ENCODE measurements around the gene DYNLT1.

Gene DYNLT1

DNA sequence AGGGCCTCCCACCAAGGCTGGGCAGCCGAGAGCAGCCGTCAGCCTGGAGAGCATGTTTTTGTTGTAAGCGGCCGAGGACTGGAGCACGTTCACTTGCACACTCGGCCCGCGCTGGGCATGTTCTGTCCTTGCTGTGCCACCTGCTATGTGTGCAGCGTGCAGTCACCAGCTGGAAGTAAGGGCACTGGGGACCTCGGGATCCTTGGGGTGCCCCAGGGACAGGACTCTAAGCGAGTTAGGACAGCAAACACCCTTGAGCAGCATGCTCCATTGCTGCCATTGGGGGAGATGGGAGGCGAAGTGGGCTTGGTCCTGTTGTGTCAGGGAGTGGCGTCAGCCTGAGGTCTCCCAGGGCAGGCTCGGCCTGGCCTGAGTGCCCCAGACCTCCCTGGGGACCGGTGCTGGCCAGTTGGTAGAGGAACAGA, 18.6 kb downstream of the DYNLT1 start:
- Histone ChIP-seq H2BK120ac (ENCODE audit: low read depth, low read length) (no peak overlapping the region), H3K27me3 (ENCODE audit: insufficient read depth, low read length, poor library complexity) (no peaks in the 10 kb centered on the region), H3K23ac (ENCODE audit: low read length) (no peak overlapping the region), H3K4me1 (ENCODE audit: control insufficient read depth, low read depth, low read length) (no peaks in the 10 kb centered on the region), H4K5ac (ENCODE audit: low read length) (no peak overlapping the region), H2AK5ac (ENCODE audit: low read length) (no peak overlapping the region), H3K27ac (ENCODE audit: low read depth, low read length) (no peak overlapping the region), H3K4ac (ENCODE audit: low read depth, low read length) (no peak overlapping the region), H3K4me3 (ENCODE audit: low read length) (no peak overlapping the region), H3K18ac (ENCODE audit: low read length) (no peak overlapping the region), H3K36me3 (ENCODE audit: control insufficient read depth, insufficient read depth, low read length) (peaks cover 8% of the 10 kb centered on the region), H2BK15ac (replicated peaks; ENCODE audit: low read depth) (no peak overlapping the region), H3K4me2 (ENCODE audit: low read length) (no peak overlapping the region), H3K79me1 (ENCODE audit: low read length) (peaks cover 1% of the 10 kb centered on the region), H3K79me2 (ENCODE audit: control insufficient read depth, insufficient read depth, low read length) (no peaks in the 10 kb centered on the region), H4K8ac (ENCODE audit: low read depth, low read length) (no peak overlapping the region), H2BK5ac (ENCODE audit: low read length) (no peak overlapping the region), H3K9ac (ENCODE audit: low read length) (no peak overlapping the region), H3K56ac (ENCODE audit: low read length) (no peak overlapping the region)
- no peak for DNase-seq
- no CpG with 5 or more reads among the region's 15 CpGs for WGBS (ENCODE audit: extremely low coverage, insufficient coverage, low lambda C conversion rate)

DNA sequence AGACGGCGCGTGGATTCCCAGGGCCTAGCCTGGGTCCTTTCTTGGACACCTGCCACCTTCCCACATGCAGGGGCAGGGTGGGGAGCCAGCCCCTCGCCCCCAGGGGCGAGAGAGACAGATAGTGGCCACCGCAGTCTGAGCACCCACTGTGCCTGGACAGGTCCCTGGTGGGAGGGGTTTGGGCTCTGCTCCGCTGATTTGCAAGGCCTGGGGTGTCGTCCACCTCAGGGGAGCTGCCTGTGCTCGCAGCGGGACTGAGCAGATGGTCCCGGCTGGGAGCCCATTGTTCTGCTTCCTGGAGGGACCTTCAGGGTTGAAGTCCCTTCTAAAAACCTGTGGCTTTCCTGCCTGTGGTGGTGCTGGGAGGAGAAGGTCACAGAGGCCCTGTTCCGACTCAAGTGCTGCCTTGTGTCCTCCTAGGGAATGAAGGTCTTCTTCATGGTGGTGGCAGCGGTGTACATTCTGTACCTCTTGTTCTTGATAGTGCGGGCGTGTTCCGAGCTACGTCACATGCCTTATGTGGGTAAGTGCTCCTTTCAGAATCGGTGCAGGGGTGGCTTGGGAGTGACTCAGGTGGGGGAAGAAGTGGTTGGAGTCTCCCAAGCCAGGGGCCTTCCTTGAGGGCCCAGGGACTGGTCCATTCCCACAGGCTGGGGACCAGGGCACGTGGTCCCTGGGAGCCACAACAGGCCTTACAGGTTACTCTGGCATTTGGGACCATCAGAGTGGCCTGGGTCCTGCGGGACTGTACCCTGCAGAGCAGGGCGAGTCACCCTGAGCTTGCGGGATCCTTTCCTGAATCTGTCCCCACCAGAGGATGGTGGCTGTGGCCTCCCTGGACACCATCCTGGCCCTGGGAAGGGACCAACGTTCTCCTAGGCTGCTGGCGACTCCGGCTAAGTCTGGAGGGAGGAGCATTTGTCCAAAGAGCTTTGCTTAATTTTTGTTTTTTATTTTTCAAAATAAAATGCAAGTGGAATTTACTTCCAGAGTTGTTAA, 19.6 kb downstream of the DYNLT1 start:
- no peak overlapping the region for H2BK5ac ChIP-seq (ENCODE audit: low read length)
- H3K4ac ChIP-seq (ENCODE audit: low read depth, low read length) = no peak overlapping the region
- no peak overlapping the region for H4K8ac ChIP-seq (ENCODE audit: low read depth, low read length)
- no peak overlapping the region for H3K56ac ChIP-seq (ENCODE audit: low read length)
- H2BK15ac ChIP-seq (replicated peaks; ENCODE audit: low read depth) = no peak overlapping the region
- no peaks in the 10 kb centered on the region for H3K79me2 ChIP-seq (ENCODE audit: control insufficient read depth, insufficient read depth, low read length)
- no peak overlapping the region for H3K4me2 ChIP-seq (ENCODE audit: low read length)
- H3K36me3 ChIP-seq (ENCODE audit: control insufficient read depth, insufficient read depth, low read length) = peaks cover 8% of the 10 kb centered on the region
- no peak overlapping the region for H2BK120ac ChIP-seq (ENCODE audit: low read depth, low read length)
- WGBS (ENCODE audit: extremely low coverage, insufficient coverage, low lambda C conversion rate) = no CpG with 5 or more reads among the region's 25 CpGs
- H3K4me1 ChIP-seq (ENCODE audit: control insufficient read depth, low read depth, low read length) = no peaks in the 10 kb centered on the region
- no peak overlapping the region for H3K18ac ChIP-seq (ENCODE audit: low read length)
- H3K9ac ChIP-seq (ENCODE audit: low read length) = no peak overlapping the region
- H2AK5ac ChIP-seq (ENCODE audit: low read length) = no peak overlapping the region
- H3K27ac ChIP-seq (ENCODE audit: low read depth, low read length) = no peak overlapping the region
- no peak overlapping the region for H4K5ac ChIP-seq (ENCODE audit: low read length)
- H3K79me1 ChIP-seq (ENCODE audit: low read length) = peaks cover 1% of the 10 kb centered on the region
- H3K23ac ChIP-seq (ENCODE audit: low read length) = no peak overlapping the region
- H3K4me3 ChIP-seq (ENCODE audit: low read length) = no peak overlapping the region
- no peaks in the 10 kb centered on the region for H3K27me3 ChIP-seq (ENCODE audit: insufficient read depth, low read length, poor library complexity)
- no peak for DNase-seq

DNA sequence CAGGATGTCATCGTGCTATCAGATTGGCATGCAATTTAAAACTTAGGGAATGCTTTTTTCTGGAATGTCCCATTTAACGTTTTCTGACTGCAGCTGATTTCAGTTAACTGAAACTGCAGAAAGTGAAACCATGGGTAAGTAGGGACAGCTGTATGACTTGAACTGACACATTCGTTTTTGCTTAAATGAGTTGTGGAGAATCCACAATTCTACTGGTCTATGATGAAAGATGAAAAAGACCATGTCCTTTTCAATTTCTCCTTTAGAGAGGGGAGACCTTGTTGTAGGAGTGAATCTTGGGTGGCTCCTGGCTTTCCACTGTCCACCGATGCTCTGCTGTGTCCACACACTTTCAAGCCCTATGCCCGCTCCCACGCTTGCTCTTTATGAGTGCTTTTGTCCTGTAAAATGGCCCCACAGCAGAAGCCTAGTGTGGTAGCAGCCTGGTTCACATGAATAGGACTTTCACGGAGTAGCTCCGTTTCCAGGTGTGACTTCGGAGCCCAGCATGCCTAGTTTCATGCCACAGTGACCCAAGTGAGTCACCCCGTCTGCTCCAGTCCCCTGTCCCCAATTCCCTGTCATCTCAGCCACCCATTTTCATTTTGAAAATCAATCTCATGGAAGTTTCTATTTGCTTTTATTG, 21.9 kb downstream of the DYNLT1 start:
- H3K4me1 ChIP-seq (ENCODE audit: control insufficient read depth, low read depth, low read length) = no peaks in the 10 kb centered on the region
- H2BK120ac ChIP-seq (ENCODE audit: low read depth, low read length) = no peak overlapping the region
- peaks cover 6% of the 10 kb centered on the region for H3K36me3 ChIP-seq (ENCODE audit: control insufficient read depth, insufficient read depth, low read length)
- H3K56ac ChIP-seq (ENCODE audit: low read length) = no peak overlapping the region
- H3K4me2 ChIP-seq (ENCODE audit: low read length) = no peak overlapping the region
- no peak overlapping the region for H3K4me3 ChIP-seq (ENCODE audit: low read length)
- no peak overlapping the region for H4K5ac ChIP-seq (ENCODE audit: low read length)
- H3K4ac ChIP-seq (ENCODE audit: low read depth, low read length) = no peak overlapping the region
- no peaks in the 10 kb centered on the region for H3K79me2 ChIP-seq (ENCODE audit: control insufficient read depth, insufficient read depth, low read length)
- no peak for DNase-seq
- peaks cover 1% of the 10 kb centered on the region for H3K79me1 ChIP-seq (ENCODE audit: low read length)
- H3K9ac ChIP-seq (ENCODE audit: low read length) = no peak overlapping the region
- no peak overlapping the region for H2BK15ac ChIP-seq (replicated peaks; ENCODE audit: low read depth)
- H2BK5ac ChIP-seq (ENCODE audit: low read length) = no peak overlapping the region
- no peak overlapping the region for H4K8ac ChIP-seq (ENCODE audit: low read depth, low read length)
- H2AK5ac ChIP-seq (ENCODE audit: low read length) = no peak overlapping the region
- WGBS (ENCODE audit: extremely low coverage, insufficient coverage, low lambda C conversion rate) = no CpG with 5 or more reads among the region's 10 CpGs
- no peak overlapping the region for H3K27ac ChIP-seq (ENCODE audit: low read depth, low read length)
- H3K23ac ChIP-seq (ENCODE audit: low read length) = no peak overlapping the region
- H3K27me3 ChIP-seq (ENCODE audit: insufficient read depth, low read length, poor library complexity) = no peaks in the 10 kb centered on the region
- H3K18ac ChIP-seq (ENCODE audit: low read length) = no peak overlapping the region

DNA sequence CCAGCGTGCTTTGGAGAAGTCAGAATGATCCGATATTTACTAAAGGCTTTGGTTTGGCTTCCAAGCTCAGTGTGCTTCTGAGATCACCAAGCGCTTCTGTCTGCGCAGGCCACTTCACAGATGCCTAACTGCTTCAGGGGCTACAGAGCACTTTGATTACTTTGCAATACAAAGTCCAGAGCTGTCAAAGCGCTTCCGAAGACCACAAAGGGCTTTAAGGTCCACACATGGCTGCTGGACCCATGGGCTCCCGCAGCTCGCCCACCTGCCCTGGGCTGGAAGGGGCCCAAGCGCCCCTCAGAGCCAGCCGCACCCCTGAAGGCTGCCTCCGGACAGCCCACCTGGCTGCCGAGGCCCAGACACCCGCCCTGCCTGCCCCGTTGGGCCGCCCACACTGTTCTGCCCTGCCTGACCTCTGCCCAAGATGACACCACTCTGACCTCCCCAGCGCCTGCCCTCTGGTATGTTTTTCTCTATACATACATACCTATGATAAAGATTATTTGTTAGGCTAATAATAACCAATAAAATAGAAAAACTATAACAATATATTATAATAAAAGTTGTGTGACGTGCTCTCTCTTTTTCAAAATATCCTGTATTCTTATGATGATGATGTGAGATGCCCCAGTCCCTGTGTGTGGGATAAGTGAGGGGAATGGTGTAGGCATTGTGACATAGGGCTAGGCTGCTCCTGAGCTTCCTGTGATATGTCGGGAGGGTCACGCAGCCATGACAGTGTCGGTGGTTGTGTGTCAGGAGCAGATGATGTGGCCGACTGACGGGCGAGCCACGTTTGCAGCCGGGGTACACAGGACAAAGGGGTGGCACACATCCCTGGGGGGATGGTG, 22.6 kb downstream of the DYNLT1 start:
- no peak for DNase-seq
- no peak overlapping the region for H3K4me2 ChIP-seq (ENCODE audit: low read length)
- no peak overlapping the region for H2BK15ac ChIP-seq (replicated peaks; ENCODE audit: low read depth)
- no peak overlapping the region for H2BK120ac ChIP-seq (ENCODE audit: low read depth, low read length)
- peaks cover 6% of the 10 kb centered on the region for H3K36me3 ChIP-seq (ENCODE audit: control insufficient read depth, insufficient read depth, low read length)
- H3K18ac ChIP-seq (ENCODE audit: low read length) = no peak overlapping the region
- no peak overlapping the region for H2BK5ac ChIP-seq (ENCODE audit: low read length)
- no peak overlapping the region for H3K4ac ChIP-seq (ENCODE audit: low read depth, low read length)
- no peak overlapping the region for H3K4me3 ChIP-seq (ENCODE audit: low read length)
- no peak overlapping the region for H3K56ac ChIP-seq (ENCODE audit: low read length)
- no CpG with 5 or more reads among the region's 25 CpGs for WGBS (ENCODE audit: extremely low coverage, insufficient coverage, low lambda C conversion rate)
- no peaks in the 10 kb centered on the region for H3K79me2 ChIP-seq (ENCODE audit: control insufficient read depth, insufficient read depth, low read length)
- no peak overlapping the region for H3K23ac ChIP-seq (ENCODE audit: low read length)
- no peak overlapping the region for H4K5ac ChIP-seq (ENCODE audit: low read length)
- no peaks in the 10 kb centered on the region for H3K27me3 ChIP-seq (ENCODE audit: insufficient read depth, low read length, poor library complexity)
- H3K79me1 ChIP-seq (ENCODE audit: low read length) = peaks cover 1% of the 10 kb centered on the region
- no peak overlapping the region for H4K8ac ChIP-seq (ENCODE audit: low read depth, low read length)
- H3K9ac ChIP-seq (ENCODE audit: low read length) = no peak overlapping the region
- H2AK5ac ChIP-seq (ENCODE audit: low read length) = no peak overlapping the region
- H3K27ac ChIP-seq (ENCODE audit: low read depth, low read length) = no peak overlapping the region
- no peaks in the 10 kb centered on the region for H3K4me1 ChIP-seq (ENCODE audit: control insufficient read depth, low read depth, low read length)

DNA sequence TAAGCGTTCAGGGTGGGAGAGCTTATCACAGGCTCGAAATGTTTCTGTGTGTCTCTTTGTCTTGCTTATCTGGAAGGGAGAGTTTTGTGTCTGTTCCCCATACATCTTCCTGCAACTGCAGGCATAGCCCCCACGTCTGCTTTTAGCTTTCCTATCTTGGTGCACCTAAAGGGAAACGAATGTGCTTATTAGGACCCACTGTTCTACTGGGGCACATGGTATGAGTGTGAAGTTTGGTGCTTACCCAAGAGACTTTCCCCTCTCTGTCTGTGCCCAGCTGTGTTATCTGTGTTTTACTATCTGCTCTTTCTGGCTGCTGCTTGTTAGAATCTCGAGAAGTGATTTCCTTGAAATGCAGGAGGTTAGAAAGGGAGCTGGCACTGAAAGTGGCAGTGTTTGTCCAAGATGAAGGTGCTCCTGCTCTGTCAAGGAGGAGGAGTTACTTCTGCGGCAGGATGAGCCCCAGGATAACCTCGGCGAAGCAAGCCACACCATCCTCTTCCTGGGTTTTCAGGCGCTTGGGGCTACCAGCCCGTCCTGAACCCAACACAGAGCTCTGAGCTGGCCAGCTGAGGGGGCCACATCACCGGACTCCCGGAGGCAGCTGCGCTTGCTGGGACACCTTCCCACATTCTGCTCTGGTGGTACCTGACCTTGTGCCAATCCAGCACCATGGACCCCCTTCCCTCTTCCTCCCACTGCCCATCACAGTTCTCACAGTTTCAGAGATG, 23.4 kb downstream of the DYNLT1 start:
- Histone ChIP-seq H2BK120ac (ENCODE audit: low read depth, low read length) (no peak overlapping the region), H2BK5ac (ENCODE audit: low read length) (no peak overlapping the region), H3K23ac (ENCODE audit: low read length) (no peak overlapping the region), H4K8ac (ENCODE audit: low read depth, low read length) (no peak overlapping the region), H3K79me2 (ENCODE audit: control insufficient read depth, insufficient read depth, low read length) (no peaks in the 10 kb centered on the region), H4K5ac (ENCODE audit: low read length) (no peak overlapping the region), H3K4me1 (ENCODE audit: control insufficient read depth, low read depth, low read length) (no peaks in the 10 kb centered on the region), H2AK5ac (ENCODE audit: low read length) (no peak overlapping the region), H3K18ac (ENCODE audit: low read length) (no peak overlapping the region), H3K4me3 (ENCODE audit: low read length) (no peak overlapping the region), H3K79me1 (ENCODE audit: low read length) (no peaks in the 10 kb centered on the region), H3K36me3 (ENCODE audit: control insufficient read depth, insufficient read depth, low read length) (peaks cover 4% of the 10 kb centered on the region), H3K9ac (ENCODE audit: low read length) (no peak overlapping the region), H3K56ac (ENCODE audit: low read length) (no peak overlapping the region), H3K4ac (ENCODE audit: low read depth, low read length) (no peak overlapping the region), H3K27me3 (ENCODE audit: insufficient read depth, low read length, poor library complexity) (no peaks in the 10 kb centered on the region), H2BK15ac (replicated peaks; ENCODE audit: low read depth) (no peak overlapping the region), H3K27ac (ENCODE audit: low read depth, low read length) (no peak overlapping the region), H3K4me2 (ENCODE audit: low read length) (no peak overlapping the region)
- DNase-seq = no peak
- WGBS (ENCODE audit: extremely low coverage, insufficient coverage, low lambda C conversion rate) = no CpG with 5 or more reads among the region's 13 CpGs
